Gastrocnemius medialis (tissue), 4 donors: ENCODE data around the gene NDUFAF8.

Experiments used
- POLR2A ChIP-seq, 2 donors: fragments of 450-650 bp; IDR thresholded peaks; one replicate each; pipeline ENCODE4 v1.6.1; 2017; ENCODE audit warnings: antibody characterized with exemption in 2 of 2, mild to moderate bottlenecking in 2 of 2, moderate library complexity in 2 of 2
- TF ChIP-seq, protein P1 (sequence below), 5 experiments: fragments of 450-650 bp in 3 of 5; fragments of 200-600 bp in 2 of 5; sonication (generic) in 2 of 5; IDR thresholded peaks in 4 of 5; conservative IDR thresholded peaks in 1 of 5; 1 replicate in 4 of 5; 2 replicates in 1 of 5; pipeline ENCODE4 v1.5.1; 2016 to 2019; ENCODE audit warnings: antibody characterized with exemption in 5 of 5, mild to moderate bottlenecking in 3 of 5, moderate library complexity in 3 of 5

DNA sequence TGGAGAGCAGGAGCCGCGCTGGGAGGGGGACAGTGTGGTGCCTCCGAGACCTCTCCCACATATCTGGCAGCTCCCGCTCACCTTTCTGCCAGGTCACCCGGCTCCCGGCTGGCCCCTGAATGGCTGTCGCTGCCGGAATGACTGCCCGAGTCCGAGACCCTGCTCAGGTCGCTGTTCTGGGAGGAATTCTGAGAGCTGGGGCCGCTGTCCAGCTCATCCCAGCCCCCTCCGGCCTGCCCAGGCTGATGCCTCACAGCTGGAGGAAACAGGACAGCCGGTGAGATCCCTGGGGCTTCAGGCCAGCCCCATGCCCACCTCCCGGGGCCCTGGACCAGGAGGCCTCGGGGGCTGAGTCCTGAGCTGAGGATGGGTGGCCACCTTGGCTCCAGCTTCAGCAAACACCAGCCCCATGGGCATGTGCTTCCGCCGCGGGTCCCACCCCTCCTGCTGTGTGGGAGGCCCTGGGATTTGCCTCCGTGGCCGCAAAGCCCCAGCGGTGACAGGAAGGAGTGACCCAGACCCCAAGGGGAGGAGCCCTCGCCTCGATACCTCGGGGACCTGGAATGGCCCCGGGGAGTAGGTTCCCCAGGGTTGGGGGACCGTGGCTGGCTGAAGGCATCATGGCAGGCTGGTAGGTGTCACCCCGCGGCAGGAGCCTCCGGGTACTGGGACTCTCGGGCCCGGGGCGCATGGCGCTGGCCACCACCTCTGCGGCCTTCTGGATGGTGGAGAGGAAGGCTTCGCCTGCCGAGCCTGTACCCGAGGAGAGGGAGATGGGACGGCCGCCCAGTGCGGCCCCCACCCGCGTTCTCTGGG is 7.1 kb upstream of the NDUFAF8 start:
- TF ChIP-seq POLR2A (IDR thresholded peaks at IDR 0.05): no peak
- TF ChIP-seq, protein P1, sequence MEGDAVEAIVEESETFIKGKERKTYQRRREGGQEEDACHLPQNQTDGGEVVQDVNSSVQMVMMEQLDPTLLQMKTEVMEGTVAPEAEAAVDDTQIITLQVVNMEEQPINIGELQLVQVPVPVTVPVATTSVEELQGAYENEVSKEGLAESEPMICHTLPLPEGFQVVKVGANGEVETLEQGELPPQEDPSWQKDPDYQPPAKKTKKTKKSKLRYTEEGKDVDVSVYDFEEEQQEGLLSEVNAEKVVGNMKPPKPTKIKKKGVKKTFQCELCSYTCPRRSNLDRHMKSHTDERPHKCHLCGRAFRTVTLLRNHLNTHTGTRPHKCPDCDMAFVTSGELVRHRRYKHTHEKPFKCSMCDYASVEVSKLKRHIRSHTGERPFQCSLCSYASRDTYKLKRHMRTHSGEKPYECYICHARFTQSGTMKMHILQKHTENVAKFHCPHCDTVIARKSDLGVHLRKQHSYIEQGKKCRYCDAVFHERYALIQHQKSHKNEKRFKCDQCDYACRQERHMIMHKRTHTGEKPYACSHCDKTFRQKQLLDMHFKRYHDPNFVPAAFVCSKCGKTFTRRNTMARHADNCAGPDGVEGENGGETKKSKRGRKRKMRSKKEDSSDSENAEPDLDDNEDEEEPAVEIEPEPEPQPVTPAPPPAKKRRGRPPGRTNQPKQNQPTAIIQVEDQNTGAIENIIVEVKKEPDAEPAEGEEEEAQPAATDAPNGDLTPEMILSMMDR (IDR thresholded peaks at IDR 0.05 in 4 of 5, conservative IDR thresholded peaks at IDR 0.05 in 1 of 5): no peak
